ENCODE results near the gene TENM4.
A peak's percentile ranks its signal among the peaks of the same experiment; 100 is the strongest.

TENM4 gene

DNA sequence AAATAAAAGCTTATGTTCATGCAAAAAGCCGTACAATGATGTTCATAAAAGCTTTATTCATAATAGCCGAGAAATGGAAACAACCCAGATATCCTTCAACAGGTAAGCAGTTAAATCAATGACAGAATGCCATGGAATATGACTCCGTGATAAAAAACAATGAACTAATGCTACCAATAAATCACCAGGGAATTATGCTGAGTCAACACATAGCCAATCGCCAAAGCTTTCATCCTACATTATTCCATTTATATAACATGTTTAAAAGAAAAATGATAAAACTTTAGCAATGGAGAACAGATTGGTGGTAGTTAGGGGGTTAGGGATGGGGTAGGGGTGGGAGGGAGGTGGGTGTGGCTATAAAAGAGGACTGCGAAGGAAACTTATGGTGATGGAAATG lies 356.4 kb downstream of the TENM4 start:
- no peak for DNase-seq (ENCODE audit: low spot score)

DNA sequence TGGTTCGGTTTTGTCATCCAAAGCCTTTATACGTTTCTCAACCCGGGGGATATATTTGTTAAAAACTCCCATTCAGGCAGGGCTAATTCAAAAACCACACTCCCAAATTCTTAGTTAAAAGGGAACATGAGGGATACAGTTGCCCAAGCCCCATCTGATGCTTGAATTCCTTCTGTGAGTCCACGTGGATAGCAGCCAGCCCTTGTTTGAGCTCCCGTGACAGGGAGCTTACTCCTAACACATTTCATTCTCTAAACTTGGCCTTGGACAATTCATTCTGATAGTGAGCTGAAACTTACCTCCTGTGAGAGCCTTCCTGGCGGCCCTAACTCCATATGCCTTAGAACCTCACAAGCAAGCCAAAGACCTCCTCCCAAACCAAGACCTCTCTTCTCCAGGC lies 357.5 kb downstream of the TENM4 start:
- DNase-seq (ENCODE audit: low spot score), result no peak

DNA sequence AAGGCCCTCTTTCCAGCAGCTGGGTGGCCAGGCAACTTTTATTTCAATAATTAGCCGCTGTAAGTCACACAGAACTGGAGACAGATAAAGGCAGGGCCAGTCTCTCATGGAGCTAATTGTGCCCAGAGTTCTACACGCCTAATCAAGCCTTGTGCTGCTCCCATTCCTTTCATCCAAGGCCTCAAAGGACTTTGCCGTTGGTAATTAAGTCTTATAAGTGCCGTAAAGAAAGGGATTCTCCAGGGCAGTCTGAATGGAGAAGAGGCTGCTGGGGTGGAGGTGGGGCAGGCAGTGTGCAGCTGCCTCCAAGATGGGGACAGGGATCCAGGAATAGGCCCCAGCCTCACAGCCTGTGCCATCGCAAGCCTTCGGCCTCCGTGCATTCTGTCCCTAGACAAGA lies 357.9 kb downstream of the TENM4 start:
- no peak for DNase-seq (ENCODE audit: low spot score)

- DNase-seq (ENCODE audit: low spot score), result no peak
These were observed 358.6 kb downstream of the TENM4 start for GRCh38 chr11:79082280-79082679.

GRCh38 chr11:79081471-79082031 lies 359.3 kb downstream of the TENM4 start:
- DNase-seq (ENCODE audit: low spot score), result peak; percentile 55

- DNase-seq (ENCODE audit: low spot score), result no peak
These were observed 360.3 kb downstream of the TENM4 start for GRCh38 chr11:79080551-79080950.

- DNase-seq (ENCODE audit: low spot score), result no peak
These were observed 361.8 kb downstream of the TENM4 start for GRCh38 chr11:79078999-79079398.

DNA sequence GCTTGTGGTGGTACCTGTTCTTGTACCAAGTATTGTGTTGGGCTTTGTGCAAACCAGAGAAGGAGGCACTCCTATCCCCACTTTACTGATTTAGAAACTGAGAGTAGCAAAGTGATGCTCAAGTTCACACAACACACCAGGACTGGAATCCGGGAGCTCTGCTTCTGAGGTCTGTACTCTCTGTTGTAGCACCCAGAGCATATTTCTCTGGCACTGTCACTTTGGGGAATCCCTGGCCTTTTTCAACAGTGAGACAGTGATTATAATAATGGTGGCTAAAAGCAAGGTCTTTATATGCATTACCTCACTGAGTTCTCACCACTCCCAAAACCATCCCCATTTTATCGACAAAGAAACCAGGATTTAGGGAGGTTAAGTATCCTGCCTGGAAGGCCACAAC lies 362.4 kb downstream of the TENM4 start:
- no peak for DNase-seq (ENCODE audit: low spot score)

GRCh38 chr11:79077702-79078330 lies 363.0 kb downstream of the TENM4 start:
- no peak for DNase-seq (ENCODE audit: low spot score)

DNA sequence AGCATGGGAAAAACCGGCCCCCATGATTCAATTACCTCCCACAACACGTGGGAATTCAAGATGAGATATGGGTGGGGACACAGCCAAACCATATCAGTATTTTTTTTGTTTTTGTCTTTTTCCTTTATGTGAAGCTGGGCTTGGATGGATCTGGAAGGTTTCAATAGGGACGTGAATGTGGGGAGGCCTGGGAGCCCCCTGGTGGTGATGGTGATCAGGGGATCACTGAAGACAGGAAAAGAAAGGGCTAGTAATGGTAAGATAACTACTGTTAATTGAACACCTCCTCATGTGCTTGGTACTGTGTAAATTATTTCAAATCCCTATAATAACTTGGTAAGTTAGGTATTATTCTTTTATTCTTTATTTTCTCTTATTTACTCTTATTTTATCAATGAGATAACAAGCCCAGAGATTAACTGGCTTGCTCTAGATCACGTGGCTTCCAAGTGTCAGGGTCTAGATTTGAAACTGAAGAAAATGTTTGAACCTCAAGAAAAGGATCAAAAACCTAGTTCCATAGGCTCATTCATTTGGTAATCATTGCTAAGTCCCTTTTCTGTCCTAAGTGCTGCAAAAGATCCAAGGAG lies 364.2 kb downstream of the TENM4 start:
- DNase-seq (ENCODE audit: low spot score), result no peak

GRCh38 chr11:79074547-79074946 lies 366.3 kb downstream of the TENM4 start:
- DNase-seq (ENCODE audit: low spot score), result no peak

DNA sequence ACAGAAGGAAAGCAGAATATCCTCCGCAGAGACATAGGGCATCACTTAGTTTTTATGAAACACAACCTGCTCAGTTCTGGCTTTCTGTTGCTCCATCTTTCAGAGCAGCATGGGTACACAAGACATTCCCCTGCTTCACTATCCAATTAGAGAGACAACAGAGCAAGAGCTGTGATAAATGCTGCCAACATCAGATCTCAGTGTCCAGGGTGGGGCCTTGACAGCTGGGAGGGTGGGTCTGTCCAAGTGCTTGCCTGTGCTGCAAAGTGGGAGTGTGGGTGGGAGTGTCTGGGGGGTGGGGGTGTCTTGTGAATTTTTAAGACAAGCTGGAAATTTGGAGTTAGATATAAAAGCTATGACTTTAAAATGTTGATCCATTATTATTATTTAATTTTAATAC lies 369.6 kb downstream of the TENM4 start:
- DNase-seq (ENCODE audit: low spot score), result no peak

- no peak for DNase-seq (ENCODE audit: low spot score)
These were observed 370.3 kb downstream of the TENM4 start for GRCh38 chr11:79070518-79070917.

GRCh38 chr11:79069504-79069903 lies 371.3 kb downstream of the TENM4 start:
- DNase-seq (ENCODE audit: low spot score), result no peak

GRCh38 chr11:79068356-79068755 lies 372.5 kb downstream of the TENM4 start:
- DNase-seq (ENCODE audit: low spot score), result no peak

GRCh38 chr11:79067352-79067679 lies 373.5 kb downstream of the TENM4 start:
- no peak for DNase-seq (ENCODE audit: low spot score)

GRCh38 chr11:79066456-79067351 lies 374.1 kb downstream of the TENM4 start:
- no peak for DNase-seq (ENCODE audit: low spot score)

GRCh38 chr11:79062814-79063762 lies 377.7 kb downstream of the TENM4 start:
- no peak for DNase-seq (ENCODE audit: low spot score)

GRCh38 chr11:79060081-79060953 lies 380.5 kb downstream of the TENM4 start:
- no peak for DNase-seq (ENCODE audit: low spot score)

DNA sequence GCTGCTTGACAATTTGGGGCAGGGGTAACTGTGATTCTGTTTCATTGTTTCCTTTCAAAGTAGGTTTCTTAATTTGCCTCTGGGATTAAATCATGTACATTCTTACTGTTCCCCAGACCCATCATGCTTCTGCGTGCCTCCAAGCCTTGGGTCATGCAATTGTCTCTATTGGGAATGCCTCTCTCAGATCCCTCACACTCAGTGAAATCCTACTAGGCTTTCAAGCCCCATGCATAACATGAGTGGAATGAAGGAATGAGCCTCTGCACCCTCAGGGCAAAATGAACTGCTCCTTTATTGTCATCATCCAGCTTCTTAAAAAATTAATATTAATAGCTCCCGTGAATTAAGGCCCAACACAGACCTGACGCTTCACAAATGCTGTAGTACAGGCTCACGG lies 381.7 kb downstream of the TENM4 start:
- DNase-seq (ENCODE audit: low spot score), result no peak
